ENCODE data around the gene AGK.

AGK gene

DNA sequence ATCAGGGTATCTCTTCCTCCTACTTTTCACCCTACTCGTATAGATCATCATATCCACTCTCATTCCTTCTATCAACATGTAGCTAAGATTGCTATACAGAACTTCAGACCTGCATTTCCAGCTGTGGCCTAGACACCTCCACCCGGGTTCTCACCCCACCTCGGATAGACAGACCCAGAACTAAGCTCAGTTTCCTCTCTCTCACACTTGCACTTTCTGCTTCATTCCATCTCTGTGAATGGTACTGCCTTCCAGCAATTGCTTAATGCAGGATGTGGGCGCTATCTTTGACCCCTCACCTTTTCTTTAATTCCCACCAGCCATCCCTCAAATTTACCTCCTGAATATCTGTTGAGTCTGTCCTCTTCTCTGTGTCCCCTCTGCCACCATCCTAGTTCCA lies 35.7 kb downstream of the AGK start:
- no peak for DNase-seq (ENCODE audit: low spot score)

DNA sequence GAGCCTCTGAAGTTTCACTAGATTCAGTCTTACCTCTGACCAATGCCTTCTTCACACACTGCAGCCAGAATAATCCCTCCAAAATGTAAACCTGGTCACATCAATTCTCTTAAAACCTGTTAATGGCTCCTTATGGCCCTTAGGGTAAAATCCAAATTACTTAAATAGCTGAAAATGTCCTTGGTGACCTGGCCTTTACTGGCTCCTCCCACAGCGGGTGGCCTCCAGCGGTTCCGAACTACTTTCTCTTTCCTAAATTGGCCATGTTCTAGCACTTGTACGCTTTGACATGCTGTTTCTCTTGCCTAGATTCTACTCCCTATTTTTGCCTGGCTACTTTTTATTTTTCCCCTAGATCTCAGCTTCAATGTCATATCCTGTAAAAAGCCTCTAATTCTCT lies 36.1 kb downstream of the AGK start:
- no peak for DNase-seq (ENCODE audit: low spot score)

- no peak for DNase-seq (ENCODE audit: low spot score)
Measured at GRCh38 chr7:141588912-141589311, 37.7 kb downstream of the AGK start.

GRCh38 chr7:141590071-141590470 lies 38.9 kb downstream of the AGK start:
- DNase-seq (ENCODE audit: low spot score): no peak

DNA sequence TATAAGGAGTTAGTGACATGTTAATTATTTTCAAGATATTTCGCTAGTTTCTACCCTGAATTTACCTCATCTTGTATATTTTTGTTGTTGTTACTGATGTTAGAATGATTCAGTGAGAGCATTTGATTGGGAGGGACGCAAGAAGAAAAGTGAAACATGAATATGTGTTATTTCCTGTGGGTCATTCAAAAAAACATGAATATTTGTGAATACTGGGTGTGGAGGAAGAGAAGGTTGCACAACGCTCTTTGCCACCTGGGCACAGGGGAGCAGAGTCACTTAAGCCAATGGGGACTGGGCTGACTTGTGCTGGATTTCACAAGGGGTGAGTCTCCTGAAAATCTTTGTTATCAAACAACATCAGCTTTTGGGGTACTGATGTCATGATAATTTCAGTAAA lies 39.5 kb downstream of the AGK start:
- DNase-seq (ENCODE audit: low spot score): no peak

DNA sequence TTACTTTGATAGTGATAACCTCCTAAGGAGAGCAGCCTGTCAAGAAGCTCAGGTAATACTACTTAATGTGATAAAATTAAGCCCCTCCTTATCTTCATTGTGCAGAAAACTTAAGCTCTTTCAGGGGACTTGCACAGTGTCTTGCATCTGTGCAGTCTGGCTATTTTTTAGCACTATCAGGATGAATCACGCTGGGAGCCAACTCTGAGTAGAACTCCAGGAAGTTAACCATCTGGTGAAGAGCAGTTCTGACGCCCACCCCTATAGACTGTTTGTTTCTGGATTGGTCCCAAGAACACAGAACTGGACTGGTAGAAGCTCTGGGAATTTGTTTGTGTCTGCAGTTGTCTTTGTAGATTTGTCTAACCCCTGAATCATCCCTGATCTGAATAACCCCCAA lies 41.9 kb downstream of the AGK start:
- peak; percentile 53 for DNase-seq (ENCODE audit: low spot score)

DNA sequence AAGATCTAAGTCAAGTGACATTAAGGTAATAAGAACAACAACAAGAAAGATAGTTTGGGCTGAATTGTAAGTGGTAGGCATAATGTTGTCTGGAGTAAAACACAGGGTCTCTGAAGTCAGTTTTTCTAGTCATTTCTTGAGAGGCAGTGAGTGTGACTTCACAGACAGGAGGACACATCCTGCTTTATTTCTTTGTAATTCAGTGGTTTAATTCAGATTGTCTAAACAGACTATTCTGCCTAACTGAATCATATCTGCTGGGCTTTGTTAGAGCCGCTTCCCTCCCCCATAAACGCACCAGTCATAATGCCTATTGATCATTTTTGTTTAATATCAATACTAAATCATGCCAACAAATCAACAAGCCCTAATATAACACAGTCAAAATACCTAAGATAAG lies 46.8 kb downstream of the AGK start:
- DNase-seq (ENCODE audit: low spot score): no peak

DNA sequence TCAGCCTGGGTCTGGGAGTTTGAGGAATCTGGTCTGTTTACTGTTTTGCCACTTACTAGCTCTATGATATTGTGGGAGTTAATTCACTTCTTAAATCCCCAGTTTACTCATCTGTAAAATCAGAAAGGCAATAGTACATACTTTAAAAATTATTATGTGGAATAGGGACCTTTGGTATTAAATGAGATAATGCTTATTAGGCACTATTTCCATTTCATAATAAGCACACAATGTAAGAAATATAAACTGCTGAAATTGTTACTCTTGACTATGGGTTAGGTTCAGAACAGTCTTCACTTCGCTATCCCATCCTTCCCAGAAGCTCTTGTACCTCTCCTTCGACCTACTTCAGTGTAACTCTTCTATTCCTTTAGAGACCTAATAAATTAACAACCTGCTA lies 47.2 kb downstream of the AGK start:
- no peak for DNase-seq (ENCODE audit: low spot score)

GRCh38 chr7:141600168-141601006 lies 49.2 kb downstream of the AGK start:
- DNase-seq (ENCODE audit: low spot score): no peak

GRCh38 chr7:141609576-141609975 lies 58.4 kb downstream of the AGK start:
- no peak for DNase-seq (ENCODE audit: low spot score)

GRCh38 chr7:141610671-141611070 lies 59.5 kb downstream of the AGK start:
- no peak for DNase-seq (ENCODE audit: low spot score)

- DNase-seq (ENCODE audit: low spot score): no peak
Measured at GRCh38 chr7:141612861-141613260, 61.7 kb downstream of the AGK start.

DNA sequence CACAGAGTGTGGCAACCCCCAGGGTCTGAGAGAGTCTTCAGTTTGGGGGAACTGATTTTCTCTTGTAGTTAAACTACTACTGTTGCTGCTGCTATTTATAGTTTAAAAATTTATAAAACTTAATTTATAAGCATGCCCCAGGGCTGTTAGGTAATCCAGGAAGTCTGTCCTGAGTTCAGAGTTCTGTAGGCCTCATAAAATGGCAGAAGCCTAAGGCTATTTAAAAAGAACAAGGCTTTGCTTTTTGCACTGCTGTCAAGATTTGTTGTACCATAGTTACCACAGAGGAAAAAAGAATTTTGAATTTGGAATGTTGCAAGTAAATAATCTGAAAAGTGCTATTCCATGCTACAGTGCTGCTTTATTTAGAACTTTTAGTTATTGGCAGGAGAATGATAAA lies 66.1 kb downstream of the AGK start:
- no peak for DNase-seq (ENCODE audit: low spot score)

DNA sequence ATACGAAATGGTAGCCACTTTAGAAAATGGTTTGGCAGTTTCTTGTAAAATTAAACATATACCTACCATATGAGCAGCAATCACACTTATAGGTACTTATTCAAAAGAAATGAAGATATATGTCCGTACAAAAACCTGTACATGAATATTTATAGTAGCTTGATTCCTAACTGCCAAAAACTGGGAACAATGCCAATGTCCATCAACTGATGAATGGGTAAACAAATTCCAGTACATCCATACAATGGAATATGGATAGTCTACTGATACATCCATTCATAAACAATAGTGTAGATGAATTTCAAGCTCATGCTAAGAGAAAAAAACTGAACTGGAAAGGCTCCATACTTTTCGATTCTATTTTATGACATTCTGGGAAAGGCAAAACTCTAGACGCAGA lies 68.5 kb downstream of the AGK start:
- DNase-seq (ENCODE audit: low spot score): no peak

- no peak for DNase-seq (ENCODE audit: low spot score)
Measured at GRCh38 chr7:141624763-141625162, 73.6 kb downstream of the AGK start.

DNA sequence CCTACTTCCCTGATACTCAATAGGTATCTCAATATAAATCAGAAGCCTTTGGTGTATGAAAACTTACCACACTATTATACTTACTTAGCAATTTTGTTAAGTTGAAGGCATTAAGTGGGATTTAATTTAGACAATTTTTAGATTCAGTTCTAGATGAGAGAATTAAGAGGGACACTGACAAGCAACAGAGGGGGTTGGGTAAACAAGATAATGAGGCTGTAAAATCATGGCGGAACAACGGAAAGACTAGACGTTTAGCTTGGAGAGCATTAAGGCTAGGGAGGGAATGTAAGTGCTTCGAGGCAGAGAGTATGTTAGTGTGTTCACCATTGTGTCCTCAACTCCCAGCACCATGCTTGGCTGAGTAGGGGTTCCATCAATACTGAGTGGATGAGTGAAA lies 79.4 kb downstream of the AGK start:
- DNase-seq (ENCODE audit: low spot score): no peak

DNA sequence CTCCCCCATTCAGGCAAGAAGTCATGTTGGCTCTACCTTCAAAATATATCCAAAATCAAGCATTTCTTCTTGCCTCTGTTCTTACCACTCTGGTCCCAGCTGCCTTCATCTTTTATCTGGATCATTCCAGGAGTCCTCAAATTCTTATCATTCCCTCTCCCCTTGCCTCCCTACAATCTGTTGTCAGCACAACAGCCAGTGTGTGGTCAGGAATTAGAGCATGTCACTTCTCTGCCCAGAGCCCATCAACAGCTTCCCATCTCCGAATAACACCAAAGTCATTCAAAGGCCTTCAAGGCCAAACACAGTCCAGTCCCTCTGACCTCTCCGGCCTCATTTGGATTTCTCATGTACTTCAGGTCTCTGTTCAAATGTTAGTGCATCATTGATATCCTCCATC lies 80.3 kb downstream of the AGK start:
- no peak for DNase-seq (ENCODE audit: low spot score)

DNA sequence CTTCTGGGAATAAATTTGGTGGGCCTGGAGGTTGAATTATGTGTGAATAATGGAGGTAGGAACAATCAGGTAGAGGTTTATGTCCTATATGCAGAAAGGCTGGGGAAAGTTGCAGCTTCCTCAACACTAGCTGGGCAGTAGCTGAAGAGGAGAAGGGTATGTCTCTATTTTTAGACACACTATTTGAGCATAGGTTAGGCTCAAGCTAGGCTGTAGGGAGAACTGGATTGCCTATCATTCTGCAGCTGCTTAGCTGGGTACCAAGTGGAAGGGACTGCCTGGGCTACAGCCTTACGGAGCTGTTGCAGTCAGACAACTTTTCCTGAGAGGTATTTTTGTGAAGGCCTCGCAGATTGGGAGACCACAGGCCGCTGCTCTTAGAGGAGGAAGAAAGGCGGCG lies 82.9 kb downstream of the AGK start:
- DNase-seq (ENCODE audit: low spot score): no peak

DNA sequence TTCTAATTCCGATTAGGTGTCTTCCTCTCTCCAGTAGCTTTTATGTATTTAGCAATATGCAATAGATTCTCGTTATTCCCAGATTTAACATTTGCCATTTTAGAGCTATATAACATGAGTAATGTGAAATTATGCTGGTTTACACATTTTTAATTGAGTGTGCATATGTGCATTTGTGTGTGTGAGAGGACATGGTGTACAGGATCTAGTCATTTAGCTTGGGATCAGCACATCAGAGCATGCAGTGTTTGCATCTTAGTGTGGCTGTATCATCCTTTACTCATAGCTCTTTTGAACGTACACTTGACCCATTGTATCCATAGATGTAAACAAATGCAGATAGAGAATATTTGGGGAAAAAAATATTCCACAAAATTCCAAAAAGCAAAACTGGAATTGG lies 84.8 kb downstream of the AGK start:
- no peak for DNase-seq (ENCODE audit: low spot score)

DNA sequence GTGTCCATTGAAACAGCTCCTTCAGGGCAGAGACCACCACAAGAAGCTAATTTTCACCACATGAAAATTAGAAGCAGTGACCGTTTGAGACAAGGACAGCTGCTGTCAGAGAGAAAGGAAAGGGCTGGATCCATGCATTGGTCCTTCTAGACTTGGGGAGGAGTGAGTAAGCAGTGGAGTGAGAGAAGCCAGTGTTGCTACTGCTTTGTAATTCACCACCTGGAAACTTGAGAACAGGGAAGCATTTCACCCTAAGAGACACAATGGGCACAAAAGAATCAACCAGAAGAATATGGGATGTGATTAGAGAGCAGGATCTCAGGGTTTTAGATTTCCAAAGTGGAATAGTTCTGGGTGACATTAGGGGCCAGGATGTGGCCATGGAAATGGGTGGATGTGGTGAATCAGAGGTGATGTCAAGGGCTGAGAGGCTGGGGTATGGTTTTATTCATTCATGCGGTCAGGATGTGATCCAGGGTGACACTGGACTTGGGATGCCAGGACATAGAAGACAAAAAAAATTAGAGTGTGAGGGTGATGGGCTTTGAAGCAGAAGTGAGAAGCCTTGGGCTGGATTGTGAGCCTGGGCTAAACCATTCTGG lies 89.1 kb downstream of the AGK start:
- DNase-seq (ENCODE audit: low spot score): no peak

DNA sequence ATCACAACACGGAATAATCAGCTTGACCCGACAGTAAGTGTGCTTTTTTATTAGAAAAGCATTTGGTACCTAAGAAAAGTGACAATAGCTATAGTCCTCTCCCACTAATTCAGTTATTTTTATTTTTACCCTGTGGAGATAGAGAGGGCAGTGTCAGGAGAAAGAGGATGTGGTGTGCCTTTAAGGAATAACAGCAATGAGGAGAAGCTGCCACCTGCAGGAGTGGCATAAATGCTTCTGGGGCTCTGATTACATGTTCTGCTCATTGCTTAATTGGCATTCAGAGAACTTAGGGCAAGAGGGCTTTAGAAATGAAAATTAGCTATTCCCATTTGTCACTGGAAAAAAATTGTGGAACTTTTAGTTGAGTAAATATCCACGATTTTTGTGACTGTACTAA lies 90.7 kb downstream of the AGK start:
- no peak for DNase-seq (ENCODE audit: low spot score)

GRCh38 chr7:141645188-141645587 lies 94.0 kb downstream of the AGK start:
- no peak for DNase-seq (ENCODE audit: low spot score)

GRCh38 chr7:141646826-141647480 lies 95.7 kb downstream of the AGK start:
- no peak for DNase-seq (ENCODE audit: low spot score)
